D721Med (cell line): ENCODE data around the gene XPNPEP3.
"Not testable (repeated sequence)": the region's sequence is repeated elsewhere in the genome, so short reads cannot be mapped to it uniquely, and the experiment has no call there.

ENCODE experiments used
- DNase-seq: peaks from one replicate; pipeline ENCODE4 v3.0.0; 2011; ENCODE audit warnings: low spot score; ENCODE audit not compliant: insufficient read length
- FAIRE-seq: peaks from 2 replicates; lab custom pipeline; 2011; peaks lifted over from hg19 to GRCh38; lab: Jason Lieb, UNC
- TF ChIP-seq, protein P1 (sequence below): IDR thresholded peaks from 2 replicates; pipeline ENCODE4 v1.5.1; 2012; ENCODE audit warnings: mild to moderate bottlenecking, control low read depth; ENCODE audit not compliant: insufficient read depth; ENCODE audit errors: missing control alignments

Gene XPNPEP3

DNA sequence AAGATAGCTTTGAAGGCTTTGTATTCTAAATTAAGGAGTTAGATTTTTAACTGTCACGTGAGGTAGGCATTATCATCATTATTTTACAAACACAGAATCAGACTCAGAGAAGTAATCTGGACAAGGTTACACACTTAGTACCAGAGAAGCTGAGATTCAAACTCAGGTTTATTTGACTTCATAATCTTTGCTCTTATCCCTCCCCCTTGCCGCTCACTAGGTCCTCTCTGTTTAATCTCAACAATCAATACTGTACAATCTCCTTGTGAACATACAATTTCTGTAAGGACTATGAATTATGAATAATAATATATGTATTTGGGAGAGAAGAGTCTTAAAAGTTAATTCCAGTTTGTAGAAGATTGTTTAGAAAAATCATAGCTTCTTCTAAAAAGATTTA, 10.2 kb downstream of the XPNPEP3 start:
- TF ChIP-seq, protein P1, sequence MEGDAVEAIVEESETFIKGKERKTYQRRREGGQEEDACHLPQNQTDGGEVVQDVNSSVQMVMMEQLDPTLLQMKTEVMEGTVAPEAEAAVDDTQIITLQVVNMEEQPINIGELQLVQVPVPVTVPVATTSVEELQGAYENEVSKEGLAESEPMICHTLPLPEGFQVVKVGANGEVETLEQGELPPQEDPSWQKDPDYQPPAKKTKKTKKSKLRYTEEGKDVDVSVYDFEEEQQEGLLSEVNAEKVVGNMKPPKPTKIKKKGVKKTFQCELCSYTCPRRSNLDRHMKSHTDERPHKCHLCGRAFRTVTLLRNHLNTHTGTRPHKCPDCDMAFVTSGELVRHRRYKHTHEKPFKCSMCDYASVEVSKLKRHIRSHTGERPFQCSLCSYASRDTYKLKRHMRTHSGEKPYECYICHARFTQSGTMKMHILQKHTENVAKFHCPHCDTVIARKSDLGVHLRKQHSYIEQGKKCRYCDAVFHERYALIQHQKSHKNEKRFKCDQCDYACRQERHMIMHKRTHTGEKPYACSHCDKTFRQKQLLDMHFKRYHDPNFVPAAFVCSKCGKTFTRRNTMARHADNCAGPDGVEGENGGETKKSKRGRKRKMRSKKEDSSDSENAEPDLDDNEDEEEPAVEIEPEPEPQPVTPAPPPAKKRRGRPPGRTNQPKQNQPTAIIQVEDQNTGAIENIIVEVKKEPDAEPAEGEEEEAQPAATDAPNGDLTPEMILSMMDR = no peak
- no peak for DNase-seq
- no peak for FAIRE-seq

DNA sequence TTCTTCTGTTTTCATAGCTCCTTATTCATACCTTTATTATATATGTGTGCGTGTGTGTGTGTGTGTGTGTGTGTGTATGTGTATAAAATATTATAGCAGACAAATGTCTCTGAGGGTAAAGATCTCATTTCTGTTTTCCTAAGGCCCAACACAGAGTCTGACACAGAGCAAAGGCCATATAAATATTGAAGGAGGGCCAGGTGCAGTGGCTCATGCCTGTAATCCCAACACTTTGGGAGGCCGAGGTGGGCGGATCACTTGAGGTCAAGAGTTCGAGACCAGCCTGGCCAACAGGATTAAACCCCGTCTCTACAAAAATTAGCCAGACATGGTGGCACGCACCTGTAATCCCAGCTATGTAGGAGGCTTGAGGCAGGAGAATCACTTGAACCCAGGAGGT, 11.4 kb downstream of the XPNPEP3 start:
- FAIRE-seq, DNase-seq: not testable (repeated sequence)

DNA sequence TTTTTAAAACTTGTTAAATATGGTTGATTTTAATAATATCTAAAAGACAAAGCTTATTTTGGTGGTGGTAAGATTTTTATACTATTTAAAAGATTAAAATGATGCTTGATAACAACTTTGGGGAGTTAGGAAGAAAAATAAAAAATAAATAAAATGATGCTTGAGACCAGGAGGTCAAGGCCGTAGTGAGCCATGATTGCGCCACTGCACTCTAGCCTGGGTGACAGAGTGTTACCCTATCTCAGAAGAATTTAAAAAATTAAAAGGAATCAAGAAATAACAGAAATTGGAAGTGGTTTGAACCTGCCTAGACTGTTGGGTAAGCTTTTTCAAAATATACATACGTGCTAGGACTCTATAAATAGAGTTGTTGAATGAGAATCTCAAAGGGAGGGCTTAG, 17.1 kb downstream of the XPNPEP3 start:
- DNase-seq = no peak
- TF ChIP-seq, protein P1 = no peak
- no peak for FAIRE-seq

DNA sequence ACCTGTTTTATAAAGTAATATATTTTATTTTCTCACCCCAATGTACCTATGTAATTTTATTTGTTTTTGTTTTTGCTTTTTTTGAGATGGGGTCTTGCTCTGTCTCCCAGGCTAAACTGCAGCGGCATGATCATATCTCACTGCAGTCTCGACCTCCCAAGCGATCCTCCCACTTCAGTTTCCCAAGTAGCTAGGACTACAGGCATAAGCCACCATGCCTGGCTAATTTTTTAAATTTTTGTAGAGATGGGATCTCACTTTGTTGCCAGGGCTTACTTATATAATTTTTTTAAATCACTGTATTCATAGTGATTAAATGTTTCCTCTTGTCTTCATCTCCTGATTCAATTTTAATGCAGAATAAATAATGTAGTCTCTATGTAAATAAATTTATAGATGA, 18.2 kb downstream of the XPNPEP3 start:
- DNase-seq (no peak), FAIRE-seq (no peak)
- TF ChIP-seq, protein P1 = no peak

DNA sequence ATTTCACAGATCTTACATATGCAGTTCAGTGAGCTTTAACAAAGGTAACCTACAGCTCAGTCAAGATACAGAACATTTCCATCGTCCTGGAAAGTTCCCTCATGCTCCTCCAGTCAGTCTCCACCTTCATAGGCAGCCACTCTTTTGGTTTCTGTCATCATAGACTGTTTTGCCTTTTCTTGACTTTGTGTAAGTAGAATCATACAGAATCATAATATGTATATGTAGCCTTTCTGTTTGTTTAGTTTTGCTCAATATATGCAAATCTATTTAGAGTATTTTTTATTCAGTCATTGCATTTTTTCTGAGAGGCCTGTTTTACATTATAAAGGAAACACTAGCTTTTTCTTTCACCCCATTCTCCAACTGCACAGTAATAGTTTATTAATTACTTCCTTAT, 20.0 kb downstream of the XPNPEP3 start:
- TF ChIP-seq, protein P1 = no peak
- FAIRE-seq (no peak), DNase-seq (no peak)

DNA sequence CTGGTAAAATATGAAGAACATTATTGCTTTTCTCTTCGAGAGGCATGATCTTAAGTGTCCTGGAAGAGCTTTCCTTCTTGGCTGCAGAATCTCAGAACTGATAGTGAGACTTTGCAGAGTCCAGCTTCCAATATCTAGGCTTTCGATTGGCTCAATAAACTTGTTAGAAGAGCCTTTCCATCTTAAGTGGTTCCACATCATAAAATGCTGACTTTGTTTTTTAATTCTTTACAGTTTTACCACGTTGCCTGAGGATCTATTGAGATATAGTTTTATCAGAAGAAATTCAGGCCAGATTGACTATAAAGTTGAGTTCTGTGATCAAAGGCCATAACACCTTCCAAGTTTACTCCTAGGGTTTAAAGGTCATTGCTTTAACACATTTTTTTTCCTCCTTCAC, 20.5 kb downstream of the XPNPEP3 start:
- TF ChIP-seq, protein P1 = no peak
- DNase-seq = no peak
- no peak for FAIRE-seq

DNA sequence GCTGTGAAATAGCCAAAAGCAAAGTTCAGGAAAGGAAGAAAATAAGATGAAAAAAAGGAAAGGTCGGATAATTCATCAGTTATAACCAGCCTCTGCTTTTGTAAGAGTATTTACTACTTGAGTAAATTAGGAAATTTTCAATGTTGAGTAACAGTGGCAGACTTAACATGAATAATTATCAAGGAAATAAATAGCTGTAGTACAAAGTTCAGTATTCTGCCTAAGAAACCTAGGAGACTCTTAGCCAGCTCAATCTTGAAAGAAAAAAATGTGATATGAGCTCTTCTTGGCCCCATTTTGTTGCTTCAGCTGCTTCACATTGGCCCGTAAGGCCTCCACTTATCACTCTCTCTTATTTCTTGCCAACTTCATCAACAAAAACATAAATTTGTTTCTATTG, 22.0 kb downstream of the XPNPEP3 start:
- DNase-seq (no peak), FAIRE-seq (no peak)
- TF ChIP-seq, protein P1 = no peak

DNA sequence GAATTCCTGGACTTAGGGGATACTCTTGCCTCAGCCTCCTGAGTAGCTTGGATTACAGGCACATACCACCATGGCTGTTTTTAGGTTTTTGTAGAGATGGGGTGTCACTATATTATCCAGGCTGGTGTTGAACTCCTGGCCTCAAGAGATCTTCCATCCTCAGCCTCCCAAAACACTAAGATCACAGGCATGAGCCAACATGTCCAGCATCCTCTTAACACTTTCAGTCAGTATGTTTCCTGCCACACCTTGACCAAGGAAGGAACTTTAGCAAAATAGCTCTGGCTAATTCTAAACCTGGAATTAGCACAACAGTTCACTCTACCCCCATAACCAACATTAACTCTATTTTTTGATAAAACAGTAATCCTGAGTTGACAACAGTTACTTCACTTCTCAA, 32.2 kb downstream of the XPNPEP3 start:
- TF ChIP-seq, protein P1 = no peak
- no peak for DNase-seq
- FAIRE-seq = no peak
